HG03060 (cell line): ENCODE results near the gene CREB5.

Source experiments
- ATAC-seq: cut with Tn5 transposase; IDR thresholded peaks from one replicate; pipeline ENCODE4 v1.9.1; 2021; ENCODE audit warnings: low read depth, moderate number of reproducible peaks; ENCODE audit not compliant: unreplicated experiment

The CREB5 gene

DNA sequence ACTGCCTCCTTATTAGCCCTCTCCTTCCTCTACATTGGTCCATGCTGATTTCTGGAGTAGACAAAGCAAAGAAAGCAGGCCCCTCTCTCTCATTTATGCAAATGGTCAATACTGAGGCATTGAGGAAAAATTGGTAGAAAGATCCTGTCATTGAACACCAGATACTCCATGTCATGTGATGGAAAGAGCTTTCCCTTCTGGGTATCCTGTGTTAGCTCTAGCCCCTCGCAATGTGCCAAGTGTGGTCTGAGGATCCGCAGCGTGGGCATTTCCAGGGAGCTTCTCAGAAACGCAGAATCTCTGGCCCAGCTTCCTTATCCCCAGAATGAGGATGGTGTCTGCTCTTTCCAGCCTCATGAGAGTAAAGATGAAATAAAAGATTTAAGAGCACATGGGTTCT is 159.1 kb downstream of the CREB5 start:
- no peak for ATAC-seq

DNA sequence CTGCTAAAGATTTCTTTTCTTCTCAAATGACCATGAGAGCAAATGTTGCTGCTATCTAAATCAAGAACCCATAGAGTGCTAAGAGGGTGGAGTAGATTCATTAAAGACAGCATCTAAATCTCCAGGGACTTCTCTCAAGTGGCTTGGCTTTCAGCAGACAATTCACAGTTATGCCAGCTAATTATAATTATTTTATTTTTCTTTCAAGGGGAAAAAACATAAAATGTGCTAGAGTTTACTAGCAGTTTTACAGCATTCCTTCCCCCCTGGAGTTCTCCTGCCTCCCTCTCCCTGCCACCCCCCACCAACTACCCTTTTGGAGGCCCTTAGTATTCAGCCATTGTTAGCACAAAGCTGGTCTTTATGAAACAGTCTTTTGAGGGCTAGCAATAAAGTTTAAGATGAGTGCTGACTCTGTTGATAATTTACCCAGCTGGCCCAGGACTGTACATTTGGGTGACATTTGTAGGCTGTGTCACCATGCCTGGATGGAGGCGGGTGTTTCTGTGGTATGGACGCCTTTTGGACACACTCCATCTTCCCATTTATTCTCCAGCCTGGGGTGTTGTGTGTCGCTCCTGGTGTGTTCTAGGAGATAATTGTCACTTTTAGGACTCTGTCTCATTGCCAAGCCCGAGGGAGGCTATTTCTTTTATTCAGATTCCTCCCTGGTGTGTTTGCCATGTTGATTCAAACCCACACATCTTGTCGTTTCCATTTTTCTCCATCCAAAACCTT is 160.2 kb downstream of the CREB5 start:
- ATAC-seq = no peak

DNA sequence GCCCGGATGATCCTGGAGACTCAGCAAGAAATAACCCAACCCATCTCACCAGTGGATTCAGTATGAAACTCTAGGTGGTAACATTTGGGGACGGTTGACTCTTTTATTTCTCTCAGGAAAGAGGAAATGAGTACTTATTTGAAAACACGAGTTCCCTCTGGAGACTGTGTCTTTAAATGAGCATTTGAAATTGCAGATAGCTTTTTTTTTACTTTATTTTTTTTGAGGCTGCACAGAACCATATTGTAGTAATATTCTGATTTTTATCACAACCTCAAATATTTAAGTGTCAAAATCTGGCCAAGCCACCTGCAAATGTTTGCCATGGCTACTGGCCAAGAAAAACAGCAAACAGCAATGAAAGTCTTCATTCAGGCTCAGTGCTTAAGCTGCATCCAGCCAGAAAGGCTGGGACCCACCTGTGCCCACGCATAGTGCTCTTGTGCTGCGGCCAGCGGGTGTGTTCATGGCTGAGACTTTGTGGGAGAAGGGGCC is 160.8 kb downstream of the CREB5 start:
- no peak for ATAC-seq

DNA sequence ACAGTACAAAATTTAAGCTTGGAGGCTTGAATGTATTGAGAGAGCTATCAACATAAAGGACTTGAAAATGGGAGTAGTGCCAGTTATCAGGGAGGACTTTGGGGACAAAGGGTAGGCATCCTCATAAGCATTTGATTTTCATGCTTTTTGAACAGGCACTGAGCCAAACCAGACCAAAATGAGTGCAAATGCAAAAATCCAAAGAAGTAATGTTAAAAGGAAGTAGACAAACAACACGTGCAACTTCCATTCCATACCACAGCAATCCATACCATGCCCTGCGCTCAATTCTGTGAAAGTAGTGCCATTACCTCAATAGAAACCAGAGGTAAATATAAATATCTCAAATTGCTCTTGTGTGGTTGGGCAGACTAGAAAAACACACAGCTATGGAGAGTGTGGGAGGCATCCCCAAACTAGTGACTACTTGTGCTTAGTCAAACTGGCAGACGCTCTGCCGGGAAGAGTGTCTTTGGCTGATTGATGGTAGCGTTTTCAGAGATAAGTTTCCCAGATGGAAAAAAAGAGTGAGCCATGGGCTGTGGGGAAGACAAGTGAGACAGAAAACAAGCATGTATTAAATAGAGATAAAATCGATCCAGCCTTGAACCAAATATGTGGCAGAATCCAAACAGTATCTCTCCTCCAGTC is 161.5 kb downstream of the CREB5 start:
- ATAC-seq = no peak

DNA sequence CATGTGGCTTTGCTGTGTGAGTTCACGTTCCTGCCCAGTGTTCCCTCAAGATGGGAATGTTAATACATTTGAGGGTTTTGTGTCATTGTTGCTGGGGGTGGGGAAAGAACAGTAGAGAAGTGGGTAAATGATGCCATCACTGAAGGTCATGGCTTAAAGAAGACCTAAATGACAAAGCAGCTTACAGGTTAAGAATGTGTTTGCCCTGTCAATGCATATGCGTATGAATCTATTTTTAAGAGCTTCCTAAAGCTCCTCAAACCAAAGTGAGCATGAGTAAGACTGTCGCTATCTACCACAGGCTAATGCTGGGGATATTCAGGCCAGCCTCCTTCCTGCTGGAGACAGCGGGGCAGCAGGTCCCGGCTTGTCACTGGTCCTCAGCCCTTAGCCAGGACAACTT is 162.9 kb downstream of the CREB5 start:
- ATAC-seq = no peak

DNA sequence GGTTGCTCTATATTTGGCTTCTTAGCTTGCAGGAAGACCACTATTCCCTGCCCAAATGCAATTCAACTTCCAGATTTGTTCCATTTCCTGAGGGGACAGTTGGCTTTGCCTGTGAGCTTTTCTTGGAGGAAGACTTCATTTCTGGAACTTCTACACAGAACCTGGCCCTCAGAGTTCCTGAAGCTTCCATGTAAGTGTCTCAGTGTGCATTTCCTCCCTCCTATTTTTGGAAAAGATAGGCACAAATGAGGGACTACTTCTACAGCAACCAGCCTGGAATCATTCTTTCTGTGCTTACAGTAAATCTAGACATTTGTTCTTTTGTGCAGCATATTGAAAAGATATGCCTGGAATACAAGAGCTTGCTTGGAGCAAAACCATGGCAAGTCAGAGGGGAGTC is 164.3 kb downstream of the CREB5 start:
- ATAC-seq = no peak

DNA sequence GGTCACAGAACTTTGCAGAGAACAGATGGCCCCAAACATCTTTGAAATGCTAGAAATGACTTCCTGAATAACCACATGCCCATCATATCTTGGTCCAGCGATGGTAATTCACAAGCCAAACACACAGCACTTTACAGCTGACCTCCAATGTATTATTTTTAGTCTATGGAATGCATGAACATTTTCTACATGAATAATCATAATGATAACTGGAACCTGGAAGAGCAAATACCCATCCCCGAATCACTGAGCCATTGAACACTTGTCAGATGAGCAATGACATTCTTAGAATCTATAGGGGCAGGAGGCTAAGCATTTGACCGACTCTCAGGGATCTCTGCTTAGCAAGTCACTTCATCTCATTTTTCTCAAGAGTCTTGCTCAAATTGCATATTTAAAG is 167.3 kb downstream of the CREB5 start:
- no peak for ATAC-seq

DNA sequence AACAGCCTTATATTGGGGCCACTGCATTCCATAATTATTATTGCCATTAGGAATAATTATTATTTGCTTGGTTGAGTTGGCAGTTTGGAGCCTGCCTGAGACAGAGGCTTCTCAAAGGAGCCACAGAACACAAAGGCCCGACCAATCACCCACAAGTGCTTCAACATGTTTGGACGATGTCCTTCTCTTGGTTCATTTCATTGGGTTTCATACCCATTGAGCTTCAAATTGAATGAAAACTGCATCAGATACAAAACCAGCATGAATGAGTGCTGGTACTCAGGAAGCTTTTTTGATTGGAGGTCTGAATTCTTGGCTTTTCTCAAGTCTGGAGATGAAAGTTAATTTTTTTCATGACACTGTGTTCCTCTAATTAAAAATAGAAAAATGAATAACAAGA is 168.3 kb downstream of the CREB5 start:
- ATAC-seq = no peak

DNA sequence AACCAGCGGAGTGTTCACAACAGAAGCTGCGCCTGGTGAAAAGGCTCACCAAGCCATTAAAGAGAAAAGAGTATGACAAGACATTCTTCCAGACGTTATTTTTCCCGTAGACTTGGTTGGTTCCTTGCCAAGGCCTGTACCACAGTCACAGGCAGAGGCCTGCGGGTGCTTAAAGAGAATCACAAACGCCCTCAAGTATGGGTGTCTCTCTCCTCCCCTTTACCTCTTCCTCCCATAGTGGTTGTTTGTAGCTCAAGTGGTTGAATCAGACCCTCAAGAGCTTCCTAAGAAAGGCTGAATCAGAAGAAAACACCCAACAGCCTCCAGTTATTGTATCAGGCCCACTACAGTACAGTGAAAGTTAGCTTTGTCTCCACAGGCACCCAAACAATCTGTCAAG is 169.0 kb downstream of the CREB5 start:
- no peak for ATAC-seq

DNA sequence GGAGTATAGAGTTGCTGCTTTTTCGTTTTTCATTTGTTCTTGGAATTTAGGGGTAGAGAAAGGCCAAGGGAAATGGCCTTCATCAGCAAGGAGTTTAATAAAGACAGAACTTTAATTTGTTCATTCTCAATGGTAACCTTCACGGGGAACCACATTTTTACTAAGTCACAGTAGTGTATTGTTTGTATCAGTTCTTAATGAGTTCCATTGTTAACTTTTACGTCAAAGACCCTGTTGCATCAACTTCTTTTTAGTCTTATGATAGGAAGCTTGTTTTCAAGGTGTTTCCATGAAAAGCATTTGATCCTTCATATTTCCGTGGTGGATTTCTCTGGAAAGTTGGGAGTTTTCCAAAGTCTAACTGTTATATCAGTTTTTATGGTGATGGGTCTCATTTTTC is 169.9 kb downstream of the CREB5 start:
- ATAC-seq = no peak

DNA sequence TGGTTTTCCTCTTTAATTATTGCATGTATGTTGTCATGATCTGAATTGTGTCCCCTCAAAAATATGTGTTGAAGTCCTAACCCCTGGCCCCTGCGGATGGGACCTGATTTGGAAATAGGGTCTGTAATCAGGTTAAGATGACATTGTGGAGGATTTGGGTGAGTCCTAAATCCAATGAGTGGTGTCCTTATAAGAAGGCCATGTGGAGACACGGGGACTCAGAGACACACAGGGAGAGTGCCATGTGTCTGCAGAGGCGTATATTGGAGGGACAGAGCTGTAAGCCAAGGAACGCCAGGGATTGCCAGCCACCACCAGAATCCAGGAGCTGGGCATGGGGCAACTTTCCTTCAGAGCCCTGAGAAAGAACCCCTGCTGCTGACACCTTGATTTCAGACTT is 171.9 kb downstream of the CREB5 start:
- ATAC-seq = no peak

DNA sequence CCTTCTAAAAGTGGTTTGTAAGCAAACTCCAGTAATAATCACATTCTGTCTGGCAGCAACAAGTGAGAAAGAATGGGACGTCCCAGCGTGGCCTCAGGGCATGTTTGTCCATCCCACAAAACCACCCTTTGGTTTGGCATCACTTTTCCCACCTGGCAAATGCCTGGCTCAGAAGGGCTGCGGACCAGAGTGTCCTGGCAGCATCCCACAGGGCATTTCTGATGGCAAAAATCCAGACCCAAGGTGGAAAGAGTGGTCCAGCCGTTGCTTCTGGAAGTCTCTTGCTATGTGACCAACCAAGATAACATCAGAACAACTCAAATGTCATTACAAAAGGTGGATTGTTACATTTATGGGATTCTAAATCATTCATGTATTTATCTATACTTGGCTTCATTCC is 174.4 kb downstream of the CREB5 start:
- ATAC-seq = no peak

DNA sequence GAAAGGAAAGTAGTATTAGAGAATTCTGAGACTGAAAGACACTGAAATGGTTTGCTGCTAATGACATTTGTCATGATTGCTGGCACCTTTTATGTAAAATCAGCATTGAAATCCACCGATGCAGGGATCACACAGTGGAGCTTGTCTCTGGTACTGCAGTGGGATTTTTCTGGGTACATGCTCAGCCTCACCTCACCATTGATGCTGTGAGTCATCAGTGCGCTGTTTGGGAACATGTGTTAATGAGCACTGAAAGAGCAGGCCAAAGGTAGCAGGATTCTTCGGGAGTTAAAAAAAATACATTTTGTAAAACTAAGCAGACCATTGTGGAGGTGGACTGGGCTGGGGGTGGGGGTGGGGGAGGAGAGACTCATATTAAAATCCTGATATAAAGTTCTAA is 174.9 kb downstream of the CREB5 start:
- ATAC-seq = no peak

DNA sequence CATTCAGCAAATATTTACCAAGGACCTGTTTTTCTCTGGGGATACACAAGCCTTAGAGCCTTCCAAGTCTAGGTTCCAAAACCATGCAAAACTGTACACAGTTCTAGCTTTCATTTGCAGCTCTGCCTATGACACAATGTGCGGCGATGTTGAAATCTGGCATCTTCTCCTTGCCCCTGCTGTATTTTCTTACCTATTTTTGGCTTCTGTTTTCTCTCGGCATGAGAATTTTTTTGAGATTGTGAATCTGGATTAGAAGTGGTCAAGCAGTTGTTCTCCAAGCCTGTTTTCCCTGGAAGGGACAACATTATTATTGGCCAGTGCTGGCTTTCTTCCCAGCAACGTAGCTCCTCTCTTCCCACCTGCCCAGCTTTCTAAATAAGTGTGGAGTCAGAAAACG is 176.3 kb downstream of the CREB5 start:
- ATAC-seq = no peak

DNA sequence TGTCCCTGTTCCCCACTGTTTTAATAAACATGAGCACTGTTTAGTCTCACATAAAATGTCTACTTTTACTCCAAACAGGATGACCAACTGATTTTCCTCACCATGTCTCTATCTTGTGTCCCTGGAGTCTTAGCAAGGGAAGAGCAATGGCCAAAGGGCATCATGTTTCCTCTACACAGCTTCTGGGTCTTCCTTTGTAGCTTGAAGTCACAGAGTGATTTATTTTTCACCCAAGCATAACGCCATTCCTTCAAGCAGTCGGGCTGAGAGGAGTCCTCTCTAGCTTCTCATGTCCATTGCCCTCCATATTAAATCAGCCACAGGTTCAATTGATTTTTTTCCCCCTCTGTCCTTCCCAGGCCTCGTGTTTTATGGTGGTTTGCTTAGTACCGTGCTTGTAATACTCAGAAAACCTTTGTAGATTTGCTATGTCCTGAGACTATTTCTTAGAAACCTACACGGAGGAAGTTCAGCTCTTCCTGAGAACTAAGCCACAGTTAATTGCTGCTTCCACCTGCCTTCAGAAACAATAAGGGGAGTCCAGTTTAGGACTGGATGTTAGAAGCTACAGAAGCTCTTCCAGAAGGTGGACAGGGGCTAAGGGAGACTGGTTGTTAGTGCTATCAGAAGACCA is 178.8 kb downstream of the CREB5 start:
- ATAC-seq = no peak

DNA sequence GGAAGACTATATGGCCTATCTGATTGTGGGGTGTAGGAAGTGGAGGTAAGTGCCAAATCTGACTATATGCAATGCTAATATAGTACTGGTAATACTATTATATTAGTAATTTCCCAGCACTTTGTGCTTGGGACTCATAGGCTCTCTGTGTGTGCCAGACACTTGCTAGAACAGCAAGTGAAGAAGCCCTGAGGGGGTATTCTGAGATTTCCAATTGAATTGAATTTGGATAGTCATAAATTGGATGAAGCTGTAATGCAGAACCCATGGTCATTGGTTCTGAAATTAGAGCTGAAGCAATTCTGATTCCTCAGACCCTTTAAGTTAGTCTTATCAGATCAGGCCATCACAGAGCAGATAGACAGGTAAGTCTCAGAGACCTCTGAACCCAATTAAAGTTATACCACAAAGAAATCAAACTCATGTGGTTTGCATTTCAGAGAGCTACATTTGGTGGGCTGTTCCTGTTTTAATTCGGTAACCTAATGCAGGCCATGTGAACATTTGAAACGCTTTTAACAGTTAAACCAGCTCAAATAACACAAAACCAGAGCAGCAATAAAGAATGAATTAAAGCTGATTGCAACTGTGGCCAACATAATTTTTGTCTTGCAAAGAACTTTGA is 179.5 kb downstream of the CREB5 start:
- no peak for ATAC-seq

DNA sequence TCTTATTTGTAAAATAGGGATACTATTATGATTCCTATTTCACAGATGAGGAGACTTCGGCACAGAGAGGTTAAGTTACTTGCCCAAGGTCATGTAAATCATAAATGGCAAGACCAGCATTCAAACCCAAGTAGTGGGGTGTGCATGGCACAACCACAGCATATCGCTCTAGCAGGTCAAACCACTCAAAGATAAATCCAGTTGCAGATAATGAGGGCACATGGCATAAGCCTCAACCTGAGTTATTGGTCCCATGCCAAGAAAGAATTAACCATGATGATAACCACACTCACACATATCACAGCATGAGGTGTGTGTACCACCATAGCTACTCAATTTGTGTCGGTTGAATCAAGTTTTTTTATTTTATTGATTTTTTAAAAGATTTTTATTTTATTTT is 180.5 kb downstream of the CREB5 start:
- ATAC-seq = no peak

DNA sequence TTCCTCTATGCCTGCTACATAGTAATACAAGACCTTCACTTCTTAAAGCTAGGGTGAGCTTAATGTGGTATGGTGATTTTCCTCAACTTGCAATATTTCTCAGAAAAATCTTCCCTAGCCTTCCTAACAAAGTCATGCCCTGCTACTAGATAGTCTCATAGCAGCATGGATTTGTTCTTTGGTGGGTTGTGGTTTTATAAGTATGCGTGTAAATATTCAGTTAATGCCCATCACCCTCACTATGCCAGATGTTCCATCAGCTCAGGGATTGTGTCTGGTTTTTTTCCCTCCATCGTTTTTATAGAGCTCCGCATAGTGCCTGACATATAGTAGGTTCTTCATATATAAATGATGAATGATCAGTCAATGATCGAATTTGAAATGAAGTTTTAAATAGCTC is 182.8 kb downstream of the CREB5 start:
- no peak for ATAC-seq

DNA sequence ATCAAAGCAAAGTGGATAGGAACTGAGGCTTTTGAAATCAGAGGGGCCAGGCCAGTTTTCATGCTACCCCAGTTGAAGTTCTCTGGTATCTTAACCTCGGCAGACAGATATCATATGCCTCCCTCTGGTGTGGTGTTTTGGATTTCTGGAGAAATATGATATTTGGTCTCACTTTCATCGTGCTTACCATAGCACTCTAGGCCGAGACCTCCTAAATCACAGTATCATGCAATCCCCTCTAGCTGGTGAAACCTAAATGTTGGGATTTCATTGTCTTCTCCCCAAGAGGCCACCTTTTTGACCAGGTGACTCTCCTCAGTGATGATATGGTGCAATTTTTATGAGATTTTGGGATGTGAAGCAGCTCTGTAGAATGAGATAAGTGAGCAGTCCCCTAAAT is 183.5 kb downstream of the CREB5 start:
- ATAC-seq = no peak

DNA sequence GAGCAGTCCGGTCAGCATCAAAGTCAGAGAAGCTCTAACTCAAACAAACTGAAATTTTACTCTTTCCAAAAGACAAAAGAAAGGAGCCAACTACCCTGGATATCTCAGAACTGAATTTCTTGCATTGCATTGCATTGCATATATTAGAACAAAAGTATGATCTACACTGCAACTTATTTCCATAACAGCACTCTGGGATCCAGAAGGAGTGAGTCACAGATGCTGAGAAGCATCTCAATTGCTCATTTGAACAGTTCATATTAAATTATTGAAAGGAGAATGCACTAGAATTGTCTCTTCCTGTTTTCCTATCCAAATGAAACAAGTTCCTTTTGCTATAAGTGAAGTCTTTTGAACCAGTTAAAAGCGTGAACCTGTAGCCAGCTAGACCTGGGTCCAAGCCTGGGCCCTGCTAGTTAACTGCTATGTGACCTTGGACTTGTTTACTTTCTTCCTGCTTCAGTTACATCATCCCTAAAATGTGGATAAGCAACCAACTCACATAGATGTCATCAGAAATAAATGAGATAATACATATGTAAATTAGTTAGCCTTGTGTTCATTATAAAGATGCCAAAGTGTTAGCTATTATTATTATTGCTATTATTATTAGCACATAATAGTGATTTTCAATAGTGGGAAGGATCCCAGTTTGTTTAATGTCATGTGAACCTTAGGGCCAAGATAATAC is 184.1 kb downstream of the CREB5 start:
- ATAC-seq = no peak

DNA sequence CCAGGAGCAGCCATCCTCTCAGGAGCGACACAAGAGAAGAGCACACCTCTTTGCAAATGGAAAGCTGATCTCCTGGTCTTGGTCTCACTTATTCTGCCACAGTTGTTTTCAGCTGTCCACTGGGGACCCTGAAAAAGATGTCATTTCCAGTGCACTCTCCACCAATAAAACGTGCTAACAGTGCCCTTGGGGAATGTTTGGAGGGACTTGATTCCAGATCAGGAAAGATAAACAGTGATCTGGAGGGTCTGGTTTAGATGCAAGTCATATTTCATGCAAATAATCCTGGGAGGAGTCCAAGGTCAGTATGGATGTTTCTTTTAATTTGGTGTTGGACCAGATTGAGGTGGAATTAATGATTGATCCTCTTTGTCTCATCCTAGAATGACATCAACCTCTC is 185.0 kb downstream of the CREB5 start:
- no peak for ATAC-seq
